Heart left ventricle (tissue), 16 donors: ENCODE data around the gene PKD1. TPM values are rescaled to one million over a fixed set of nuclear protein-coding genes. Genes with fewer than 3 reads are reported as not detected.

Experiments
- ATAC-seq, 4 donors: fragments of 200-7000 bp; cut with Tn5 transposase; one replicate each; pipeline ENCODE4 v1.9.1; 2020 to 2022; ENCODE audit warnings: moderate library complexity in 4 of 4, mild to moderate bottlenecking in 3 of 4, moderate number of reproducible peaks in 1 of 4
- DNase-seq, 5 donors: peaks; one replicate each; pipeline ENCODE4 v3.0.0-alpha.2; 2020
- H3K27ac ChIP-seq, 12 donors: fragments of 200-600 bp; sonication (generic) in 4 of 12; one replicate each; pipeline versions ENCODE4 v1.5.0 to v1.8.0; 2016 to 2022; ENCODE audit warnings: mild to moderate bottlenecking in 2 of 12
- H3K27me3 ChIP-seq, 9 donors: fragments of 200-600 bp; sonication (generic) in 2 of 9; one replicate each; pipeline versions ENCODE4 v1.5.1 to v1.8.0; 2016 to 2022; ENCODE audit warnings: mild to moderate bottlenecking in 3 of 9
- H3K36me3 ChIP-seq, 9 donors: fragments of 200-600 bp; sonication (generic) in 2 of 9; one replicate each; pipeline versions ENCODE4 v1.5.0 to v1.8.0; 2018 to 2022; ENCODE audit warnings: mild to moderate bottlenecking in 2 of 9
- H3K4me1 ChIP-seq, 12 donors: fragments of 200-600 bp; sonication (generic) in 4 of 12; one replicate each; pipeline versions ENCODE4 v1.5.0 to v1.8.0; 2016 to 2022; ENCODE audit warnings: mild to moderate bottlenecking in 3 of 12
- H3K4me3 ChIP-seq, 12 donors: fragments of 200-600 bp; sonication (generic) in 4 of 12; one replicate each; pipeline versions ENCODE4 v1.5.0 to v1.8.0; 2017 to 2022; ENCODE audit warnings: mild to moderate bottlenecking in 9 of 12, moderate library complexity in 4 of 12
- H3K9me3 ChIP-seq, 12 donors: fragments of 200-600 bp; sonication (generic) in 4 of 12; one replicate each; pipeline versions ENCODE4 v1.5.0 to v1.8.0; 2016 to 2022; ENCODE audit warnings: mild to moderate bottlenecking in 1 of 12
- POLR2A ChIP-seq, 2 donors: fragments of 450-650 bp; IDR thresholded peaks; one replicate each; pipeline ENCODE4 v1.6.1; 2017; ENCODE audit warnings: antibody characterized with exemption in 2 of 2, mild to moderate bottlenecking in 2 of 2, moderate library complexity in 2 of 2
- WGBS, 4 donors: extraction: QIAGEN DNeasy Blood & Tissue Kit in 2 of 4; methylation state at CpG; one replicate each; pipeline versions ENCODE4 v1.1.5 to v1.1.7; 2013 to 2018; 5-methylcytosine and 5-hydroxymethylcytosine counted together
- intact Hi-C, 10 donors: fragments of 100-400 bp; cut with DNase I; formaldehyde crosslinking; loops; one replicate each; pipeline versions ENCODE4 v1.11.1 to v1.14.2; 2022
- polyA plus RNA-seq, 2 donors: library from polyadenylated mRNA; stranded (reverse); fragments of 200-250 nt; gene quantifications; one replicate each; pipeline ENCODE4 v1.2.3, GENCODE V29; 2013
- total RNA-seq, 9 donors: library from RNA; depleted of rRNA in 2 of 9; stranded (reverse); fragments of >200 nt in 2 of 9; fragmentation: NEBNext Ultra II Directional in 3 of 9; extraction: Animal tissue kit (Norgen Biotek cat#: 25700) in 3 of 9; gene quantifications; one replicate each; pipeline versions ENCODE4 v1.1.0 to v1.2.4, GENCODE V29; 2016 to 2023
- TF ChIP-seq, protein P1 (sequence below), 12 donors: fragments of 200-600 bp; sonication (generic) in 4 of 12; IDR thresholded peaks; one replicate each; pipeline versions ENCODE4 v1.5.0 to v1.8.0; 2018 to 2022; ENCODE audit warnings: antibody characterized with exemption in 12 of 12, mild to moderate bottlenecking in 5 of 12
- donor health status: ischemic (EF 13 %, LVEDD 7.1; RV severe dilation, severe dysfunction).
- donor health status: healthy with polysubstance abuse.
- donor health status: DM: no; HTN: yes; CAD: no.
- donor health status: DM: no; HTN: no; CAD: no.
- donor health status: ischemic (EF 25% LVEDD 6.9; RV normal size, moderate dysfunction).
- donor health status: ischemic (EF 25% LVEDD 5.7; RV mildly dilated, moderate dysfunction).
- donor health status: healthy.
- donor health status: DM: yes; HTN: yes; CAD: no.
- donor health status: ischemic (EF 35%, LVEDD 5.7; RV mildly dilated, moderate dysfunction).
- donor health status: nonischemic (EF 11% LVEDD 7.7; RV severe dilation, severe dysfunction).
- donor health status: DM: yes; HTN: yes; CAD: no.
- donor health status: PGD.
- donor health status: ischemic (EF 29% LVEDD 5.4; RV normal size, mild dysfunction).
- donor health status: nonischemic (EF 23%, LVEDD 6.1; RV moderate dilation, normal function).

Gene PKD1
- total and polyA plus RNA-seq, 11 donors = 64.9 to 441 (median 105) TPM

- Histone ChIP-seq H3K4me3 (peak overlapping the region in 4 of 12 donors; percentile 15 to 35 (median 26)), H3K4me1 (peaks cover 10 to 64% (median 36%) of the 10 kb centered on the region in 12 donors), H3K27me3 (no peaks in the 10 kb centered on the region), H3K9me3 (no peaks in the 10 kb centered on the region), H3K36me3 (no peaks in the 10 kb centered on the region), H3K27ac (peak overlapping the region in 6 of 12 donors; percentile 26 to 90 (median 38))
- TF ChIP-seq POLR2A (IDR thresholded peaks at IDR 0.05) = no peak
- TF ChIP-seq, protein P1, sequence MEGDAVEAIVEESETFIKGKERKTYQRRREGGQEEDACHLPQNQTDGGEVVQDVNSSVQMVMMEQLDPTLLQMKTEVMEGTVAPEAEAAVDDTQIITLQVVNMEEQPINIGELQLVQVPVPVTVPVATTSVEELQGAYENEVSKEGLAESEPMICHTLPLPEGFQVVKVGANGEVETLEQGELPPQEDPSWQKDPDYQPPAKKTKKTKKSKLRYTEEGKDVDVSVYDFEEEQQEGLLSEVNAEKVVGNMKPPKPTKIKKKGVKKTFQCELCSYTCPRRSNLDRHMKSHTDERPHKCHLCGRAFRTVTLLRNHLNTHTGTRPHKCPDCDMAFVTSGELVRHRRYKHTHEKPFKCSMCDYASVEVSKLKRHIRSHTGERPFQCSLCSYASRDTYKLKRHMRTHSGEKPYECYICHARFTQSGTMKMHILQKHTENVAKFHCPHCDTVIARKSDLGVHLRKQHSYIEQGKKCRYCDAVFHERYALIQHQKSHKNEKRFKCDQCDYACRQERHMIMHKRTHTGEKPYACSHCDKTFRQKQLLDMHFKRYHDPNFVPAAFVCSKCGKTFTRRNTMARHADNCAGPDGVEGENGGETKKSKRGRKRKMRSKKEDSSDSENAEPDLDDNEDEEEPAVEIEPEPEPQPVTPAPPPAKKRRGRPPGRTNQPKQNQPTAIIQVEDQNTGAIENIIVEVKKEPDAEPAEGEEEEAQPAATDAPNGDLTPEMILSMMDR (IDR thresholded peaks at IDR 0.05) = no peak
- DNase-seq = no peak
- 67 to 80% (median 69%) methylated on average over 18 to 24 of the region's 24 CpGs for WGBS, 4 donors
- intact Hi-C loops = loop anchor here in 5 of 10 donors (5.0 to 10.0 kb wide), 7 partner anchors 43 to 155 kb away; partner anchors contain the start of genes ECI1 (in 2 of the 5), BRICD5 (in 1 of the 5), MLST8 (in 1 of the 5) and PGP (in 1 of the 5)
- ATAC-seq = no peak
Measured at GRCh38 chr16:2159175-2159838, 23.6 kb upstream of the PKD1 start.

DNA sequence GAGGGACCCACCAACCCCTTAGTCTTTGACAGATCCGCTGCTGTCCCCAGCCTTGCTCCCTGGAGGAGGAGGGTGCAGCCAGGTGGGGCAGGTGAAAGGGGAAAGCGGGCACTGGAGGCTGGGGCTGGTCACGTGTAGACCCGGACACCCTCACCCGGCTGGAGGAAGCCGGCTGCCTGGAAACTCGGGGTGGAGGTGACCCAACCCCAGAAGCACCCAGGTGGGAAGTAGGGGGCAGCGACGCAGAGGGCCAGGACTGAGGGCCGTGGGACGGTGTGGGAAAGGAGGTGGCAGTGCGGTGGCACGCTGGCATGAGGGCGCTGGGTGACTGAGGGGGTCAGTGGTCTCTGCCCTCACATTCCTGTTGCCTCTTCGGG lies 22.6 kb upstream of the PKD1 start:
- Histone ChIP-seq H3K4me3 (no peak overlapping the region), H3K4me1 (peaks cover 15 to 75% (median 45%) of the 10 kb centered on the region in 12 donors), H3K9me3 (no peaks in the 10 kb centered on the region), H3K27ac (peak overlapping the region in 1 of 12 donors; percentile 90), H3K36me3 (peaks cover 0 to 9% (median 0%) of the 10 kb centered on the region in 9 donors), H3K27me3 (no peaks in the 10 kb centered on the region)
- no peak for TF ChIP-seq POLR2A (IDR thresholded peaks at IDR 0.05)
- TF ChIP-seq, protein P1 (IDR thresholded peaks at IDR 0.05) = no peak
- 81 to 93% (median 89%) methylated on average over 15 of the region's 15 CpGs for WGBS, 4 donors
- no peak for DNase-seq
- no peak for ATAC-seq
- intact Hi-C loops = loop anchor here in 5 of 10 donors (5.0 to 10.0 kb wide), 7 partner anchors 44 to 153 kb away; partner anchors contain the start of genes ECI1 (in 2 of the 5), BRICD5 (in 1 of the 5), MLST8 (in 1 of the 5) and PGP (in 1 of the 5)

DNA sequence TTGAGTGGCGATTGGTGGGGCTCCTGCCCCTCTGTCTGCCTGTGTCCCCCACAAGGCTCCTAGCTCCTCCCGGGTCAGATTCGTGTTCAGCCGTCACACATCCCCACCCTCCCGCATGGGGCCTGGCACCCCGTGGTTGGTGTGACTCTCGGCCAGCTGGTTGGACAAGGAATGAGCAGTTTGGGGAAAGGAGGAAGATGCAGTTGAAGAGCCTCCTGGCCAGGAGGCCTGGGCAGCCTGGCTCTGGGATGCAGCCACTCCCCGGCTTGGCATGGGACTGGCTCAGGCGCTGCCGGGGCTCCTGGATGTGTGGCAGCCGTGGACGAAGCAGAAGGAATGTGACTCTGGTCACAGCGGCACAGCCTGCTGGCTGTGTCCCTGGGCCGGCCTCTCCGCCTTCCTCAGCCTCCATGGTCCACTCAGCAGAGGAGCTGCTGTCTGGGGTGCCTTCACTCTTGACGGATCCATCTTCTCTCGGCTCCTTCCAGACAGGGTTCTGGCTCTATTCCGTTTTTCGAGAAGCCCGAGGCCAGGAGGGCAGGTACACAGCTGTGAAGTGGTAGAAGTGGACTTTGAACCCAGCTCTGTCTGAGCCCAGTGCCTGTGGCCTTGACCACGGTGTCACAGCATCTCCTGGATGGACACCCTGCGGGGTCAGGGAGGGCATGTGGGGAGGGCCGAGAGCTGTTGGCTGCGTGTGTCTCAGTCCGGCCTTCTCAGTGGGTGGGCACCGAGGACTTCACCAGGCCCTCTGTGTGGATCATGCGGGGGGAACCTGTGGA lies 22.0 kb upstream of the PKD1 start:
- ATAC-seq (no peak), DNase-seq (no peak)
- intact Hi-C loops = loop anchor here in 5 of 10 donors (5.0 to 10.0 kb wide), 7 partner anchors 45 to 153 kb away; partner anchors contain the start of genes ECI1 (in 2 of the 5), BRICD5 (in 1 of the 5), MLST8 (in 1 of the 5) and PGP (in 1 of the 5)
- Histone ChIP-seq H3K36me3 (peaks cover 0 to 9% (median 0%) of the 10 kb centered on the region in 9 donors), H3K27me3 (no peaks in the 10 kb centered on the region), H3K9me3 (no peaks in the 10 kb centered on the region), H3K27ac (peak overlapping the region in 1 of 12 donors; percentile 90), H3K4me1 (peaks cover 15 to 80% (median 51%) of the 10 kb centered on the region in 12 donors), H3K4me3 (peak overlapping the region in 1 of 12 donors; percentile 12)
- TF ChIP-seq POLR2A (IDR thresholded peaks at IDR 0.05) = no peak
- TF ChIP-seq, protein P1 (IDR thresholded peaks at IDR 0.05) = no peak
- 79 to 88% (median 86%) methylated on average over 24 to 27 of the region's 27 CpGs for WGBS, 4 donors
